ENCODE results near the gene TRPM1. TPM values are rescaled to one million over a fixed set of nuclear protein-coding genes. Genes with fewer than 3 reads are reported as not detected.

The TRPM1 gene
- total RNA-seq, 1 donor from 2014 or later: not detected

- intact Hi-C loops (cut with micrococcal nuclease): no loop called here
- Mint-ChIP-seq H3K27me3 (ENCODE audit: insufficient read depth) (peaks cover 6% of the 10 kb centered on the region), H3K27ac (no peak overlapping the region), H3K9me3 (peaks cover 25% of the 10 kb centered on the region), H3K4me3 (peak overlapping the region; percentile 40), H3K4me1 (ENCODE audit: low read depth) (peaks cover 17% of the 10 kb centered on the region), H3K36me3 (ENCODE audit: low read depth) (peaks cover 6% of the 10 kb centered on the region)
- no peak for DNase-seq (ENCODE audit: low spot score)
Observed at GRCh38 chr15:31013863-31014607, 87.5 kb downstream of the TRPM1 start.

GRCh38 chr15:31012455-31012854 is 89.1 kb downstream of the TRPM1 start:
- Mint-ChIP-seq H3K4me3 (no peak overlapping the region), H3K36me3 (ENCODE audit: low read depth) (peaks cover 6% of the 10 kb centered on the region), H3K9me3 (peaks cover 25% of the 10 kb centered on the region), H3K27me3 (ENCODE audit: insufficient read depth) (peaks cover 6% of the 10 kb centered on the region), H3K27ac (no peak overlapping the region), H3K4me1 (ENCODE audit: low read depth) (peaks cover 17% of the 10 kb centered on the region)
- intact Hi-C loops (cut with micrococcal nuclease): no loop called here
- DNase-seq (ENCODE audit: low spot score): no peak

- intact Hi-C loops (cut with micrococcal nuclease): no loop called here
- Mint-ChIP-seq H3K27me3 (ENCODE audit: insufficient read depth) (peaks cover 24% of the 10 kb centered on the region), H3K27ac (no peak overlapping the region), H3K9me3 (peaks cover 25% of the 10 kb centered on the region), H3K4me1 (ENCODE audit: low read depth) (peaks cover 24% of the 10 kb centered on the region), H3K4me3 (no peak overlapping the region), H3K36me3 (ENCODE audit: low read depth) (peaks cover 6% of the 10 kb centered on the region)
- DNase-seq (ENCODE audit: low spot score): no peak
Observed at GRCh38 chr15:31010036-31010435, 91.5 kb downstream of the TRPM1 start.

GRCh38 chr15:31005660-31006059 is 95.9 kb downstream of the TRPM1 start:
- intact Hi-C loops (cut with micrococcal nuclease): no loop called here
- Mint-ChIP-seq H3K27ac (no peak overlapping the region), H3K9me3 (no peaks in the 10 kb centered on the region), H3K27me3 (ENCODE audit: insufficient read depth) (peaks cover 43% of the 10 kb centered on the region), H3K4me3 (no peak overlapping the region), H3K4me1 (ENCODE audit: low read depth) (peaks cover 17% of the 10 kb centered on the region), H3K36me3 (ENCODE audit: low read depth) (no peaks in the 10 kb centered on the region)
- no peak for DNase-seq (ENCODE audit: low spot score)

GRCh38 chr15:31004220-31004733 is 97.2 kb downstream of the TRPM1 start:
- peak overlapping the region; percentile 37 for H3K4me3 Mint-ChIP-seq
- intact Hi-C loops (cut with micrococcal nuclease): no loop called here
- H3K27me3 Mint-ChIP-seq (ENCODE audit: insufficient read depth): peaks cover 45% of the 10 kb centered on the region
- H3K9me3 Mint-ChIP-seq: no peaks in the 10 kb centered on the region
- H3K4me1 Mint-ChIP-seq (ENCODE audit: low read depth): peaks cover 17% of the 10 kb centered on the region
- H3K27ac Mint-ChIP-seq: no peak overlapping the region
- no peaks in the 10 kb centered on the region for H3K36me3 Mint-ChIP-seq (ENCODE audit: low read depth)
- no peak for DNase-seq (ENCODE audit: low spot score)

- no peak overlapping the region for H3K27ac Mint-ChIP-seq
- H3K4me1 Mint-ChIP-seq (ENCODE audit: low read depth): peaks cover 17% of the 10 kb centered on the region
- no peak overlapping the region for H3K4me3 Mint-ChIP-seq
- no peaks in the 10 kb centered on the region for H3K9me3 Mint-ChIP-seq
- no peak for DNase-seq (ENCODE audit: low spot score)
- intact Hi-C loops (cut with micrococcal nuclease): no loop called here
- peaks cover 42% of the 10 kb centered on the region for H3K27me3 Mint-ChIP-seq (ENCODE audit: insufficient read depth)
- no peaks in the 10 kb centered on the region for H3K36me3 Mint-ChIP-seq (ENCODE audit: low read depth)
Observed at GRCh38 chr15:31001702-31002101, 99.8 kb downstream of the TRPM1 start.

- Mint-ChIP-seq H3K4me1 (ENCODE audit: low read depth) (peaks cover 8% of the 10 kb centered on the region), H3K9me3 (no peaks in the 10 kb centered on the region), H3K27ac (no peak overlapping the region), H3K36me3 (ENCODE audit: low read depth) (no peaks in the 10 kb centered on the region), H3K27me3 (ENCODE audit: insufficient read depth) (peaks cover 35% of the 10 kb centered on the region), H3K4me3 (no peak overlapping the region)
- no peak for DNase-seq (ENCODE audit: low spot score)
- intact Hi-C loops (cut with micrococcal nuclease): no loop called here
Observed at GRCh38 chr15:30999729-31000128, 101.8 kb downstream of the TRPM1 start.

GRCh38 chr15:30997270-30997669 is 104.3 kb downstream of the TRPM1 start:
- intact Hi-C loops (cut with micrococcal nuclease): loop anchor here (1.0 kb wide), 1 partner anchor 8 kb away; no protein-coding TSS in a partner anchor
- Mint-ChIP-seq H3K9me3 (no peaks in the 10 kb centered on the region), H3K4me1 (ENCODE audit: low read depth) (peaks cover 4% of the 10 kb centered on the region), H3K27me3 (ENCODE audit: insufficient read depth) (peaks cover 25% of the 10 kb centered on the region), H3K4me3 (no peak overlapping the region), H3K27ac (no peak overlapping the region), H3K36me3 (ENCODE audit: low read depth) (no peaks in the 10 kb centered on the region)
- no peak for DNase-seq (ENCODE audit: low spot score)

GRCh38 chr15:30992249-30992864 is 109.2 kb downstream of the TRPM1 start:
- peaks cover 26% of the 10 kb centered on the region for H3K4me1 Mint-ChIP-seq (ENCODE audit: low read depth)
- intact Hi-C loops (cut with micrococcal nuclease): loop anchor here (5.0 kb wide), 4 partner anchors 135 to 445 kb away; partner anchors contain the start of gene KLF13
- H3K36me3 Mint-ChIP-seq (ENCODE audit: low read depth): peaks cover 3% of the 10 kb centered on the region
- H3K27me3 Mint-ChIP-seq (ENCODE audit: insufficient read depth): peaks cover 4% of the 10 kb centered on the region
- no peak for DNase-seq (ENCODE audit: low spot score)
- H3K27ac Mint-ChIP-seq: peak overlapping the region; percentile 78
- no peaks in the 10 kb centered on the region for H3K9me3 Mint-ChIP-seq
- peak overlapping the region; percentile 84 for H3K4me3 Mint-ChIP-seq

- intact Hi-C loops (cut with micrococcal nuclease): loop anchor here (1.0 to 5.0 kb wide), 5 partner anchors 88 to 446 kb away; partner anchors contain the start of genes FAN1 and KLF13
- H3K4me1 Mint-ChIP-seq (ENCODE audit: low read depth): peaks cover 26% of the 10 kb centered on the region
Observed at GRCh38 chr15:30991255-30992235, 110.0 kb downstream of the TRPM1 start, which contains the start of gene MTMR10. Gene MTMR10 (minus strand): TSS chr15:30991628. CDS start chr15:30991506, 122 bp downstream.

GRCh38 chr15:30990446-30991254 is 110.9 kb downstream of the TRPM1 start:
- intact Hi-C loops (cut with micrococcal nuclease): loop anchor here (1.0 to 5.0 kb wide), 5 partner anchors 87 to 447 kb away; partner anchors contain the start of genes FAN1 and KLF13
- Mint-ChIP-seq H3K27ac (peak overlapping the region; percentile 85), H3K27me3 (ENCODE audit: insufficient read depth) (no peaks in the 10 kb centered on the region), H3K36me3 (ENCODE audit: low read depth) (peaks cover 3% of the 10 kb centered on the region), H3K4me1 (ENCODE audit: low read depth) (peaks cover 26% of the 10 kb centered on the region), H3K4me3 (peak overlapping the region; percentile 93), H3K9me3 (no peaks in the 10 kb centered on the region)
- DNase-seq (ENCODE audit: low spot score): no peak

More at GRCh38 chr15:30991255-30992235, 110.0 kb downstream of the TRPM1 start, which contains the start of gene MTMR10:
- Mint-ChIP-seq H3K27me3 (ENCODE audit: insufficient read depth) (peaks cover 4% of the 10 kb centered on the region), H3K4me3 (peak within 1 kb of the TSS; percentile 93), H3K36me3 (ENCODE audit: low read depth) (peaks cover 3% of the 10 kb centered on the region), H3K9me3 (no peaks in the 10 kb centered on the region), H3K27ac (peak within 1 kb of the TSS; percentile 85)
- DNase-seq (ENCODE audit: low spot score): peak; percentile 75
